Fibroblast of pulmonary artery (primary cell): Measurements from ENCODE around the gene ZNF157.
"Not testable (repeated sequence)": the region's sequence is repeated elsewhere in the genome, so short reads cannot be mapped to it uniquely, and the experiment has no call there.

Experiments
- DNase-seq: peaks from one replicate; pipeline ENCODE4 v3.0.0-alpha.2; 2010; ENCODE audit warnings: low read depth
- H3K4me3 ChIP-seq: replicated peaks from 2 replicates; pipeline ENCODE4 v1.5.1; 2011; ENCODE audit warnings: low read depth, mild to moderate bottlenecking, control low read depth, low read length, moderate library complexity
- CTCF ChIP-seq: IDR thresholded peaks from 2 replicates; pipeline ENCODE4 v1.5.1; 2011; ENCODE audit warnings: mild to moderate bottlenecking, control low read depth, low read length, inconsistent platforms; ENCODE audit errors: missing control alignments

ZNF157 gene

GRCh38 chrX:47360423-47361179 is 9.8 kb upstream of the ZNF157 start:
- H3K4me3 ChIP-seq = no peak overlapping the region
- TF ChIP-seq CTCF = no peak
- DNase-seq = no peak

- peak overlapping the region; percentile 46 for H3K4me3 ChIP-seq
- TF ChIP-seq CTCF = peak; percentile 3
- peak; percentile 96 for DNase-seq
These were observed 8.6 kb upstream of the ZNF157 start for GRCh38 chrX:47361538-47362511.

GRCh38 chrX:47366041-47366722 is 4.2 kb upstream of the ZNF157 start:
- peak overlapping the region; percentile 43 for H3K4me3 ChIP-seq
- TF ChIP-seq CTCF = no peak
- peak; percentile 78 for DNase-seq

GRCh38 chrX:47373198-47373597 is 2.8 kb downstream of the ZNF157 start:
- H3K4me3 ChIP-seq = no peak overlapping the region
- no peak for TF ChIP-seq CTCF
- DNase-seq = no peak

GRCh38 chrX:47380268-47380667 is 9.9 kb downstream of the ZNF157 start:
- TF ChIP-seq CTCF = no peak
- no peak for DNase-seq
- H3K4me3 ChIP-seq = no peak overlapping the region

GRCh38 chrX:47380837-47381236 is 10.5 kb downstream of the ZNF157 start:
- DNase-seq, H3K4me3 ChIP-seq: not testable (repeated sequence)

GRCh38 chrX:47384502-47384901 is 14.1 kb downstream of the ZNF157 start:
- TF ChIP-seq CTCF = peak; percentile 73
- peak; percentile 72 for DNase-seq
- no peak overlapping the region for H3K4me3 ChIP-seq
